NOMO-1 (cell line): ENCODE data around the gene CADM3.

Experiments
- DNase-seq, 2 experiments: peaks; one replicate each; lab custom pipeline; 2025; ENCODE audit not compliant: unreplicated experiment in 2 of 2; lab: John Stamatoyannopoulos, UW

The CADM3 gene

GRCh38 chr1:159248311-159248710 lies 76.9 kb downstream of the CADM3 start:
- no peak for DNase-seq

- DNase-seq = peak in 1 of 2 experiments; percentile 30
These were observed 79.3 kb downstream of the CADM3 start for GRCh38 chr1:159250638-159251216.
